GM23338 (cell line): ENCODE measurements around the gene RGS19. TPM values are rescaled to one million over a fixed set of nuclear protein-coding genes. Genes with fewer than 3 reads are reported as not detected.

Source experiments
- ATAC-seq: fragments of 200-7000 bp; cut with Tn5 transposase; 3 replicates; pipeline ENCODE4 v1.9.1; 2020
- DNase-seq: peaks from one replicate; pipeline ENCODE4 v3.0.0-alpha.2; 2015; ENCODE audit warnings: low spot score
- H2AFZ ChIP-seq: fragments of 200-600 bp; sonication (generic); 2 replicates; pipeline ENCODE4 v1.8.0; 2016; ENCODE audit warnings: antibody characterized with exemption, mild to moderate bottlenecking, moderate library complexity
- H3F3A ChIP-seq: fragments of 200-600 bp; sonication (generic); replicated peaks from 2 replicates; pipeline ENCODE4 v1.8.0; 2017; ENCODE audit warnings: antibody characterized with exemption, mixed run types, low read depth
- H3K27ac ChIP-seq: fragments of 200-600 bp; sonication (generic); 2 replicates; pipeline ENCODE4 v1.6.1; 2016; ENCODE audit warnings: low read depth
- H3K27me3 ChIP-seq: fragments of 200-600 bp; sonication (generic); 2 replicates; pipeline ENCODE4 v1.8.0; 2016; ENCODE audit warnings: mild to moderate bottlenecking, mixed run types, moderate library complexity; ENCODE audit not compliant: insufficient read depth
- H3K36me3 ChIP-seq: fragments of 200-600 bp; sonication (generic); 2 replicates; pipeline ENCODE4 v1.8.0; 2016; ENCODE audit warnings: mild to moderate bottlenecking; ENCODE audit not compliant: insufficient read depth
- H3K4me1 ChIP-seq: fragments of 200-600 bp; sonication (generic); 2 replicates; pipeline ENCODE4 v1.8.0; 2016; ENCODE audit warnings: mild to moderate bottlenecking, moderate library complexity; ENCODE audit not compliant: insufficient read depth
- H3K4me2 ChIP-seq: fragments of 200-600 bp; sonication (generic); 2 replicates; pipeline ENCODE4 v1.7.1; 2017; ENCODE audit warnings: mixed run types
- H3K4me3 ChIP-seq: fragments of 200-600 bp; sonication (generic); 2 replicates; pipeline ENCODE4 v1.6.1; 2016; ENCODE audit warnings: mixed run types
- H3K79me2 ChIP-seq: fragments of 200-600 bp; sonication (generic); replicated peaks from 2 replicates; pipeline ENCODE4 v1.8.0; 2017; ENCODE audit warnings: mild to moderate bottlenecking; ENCODE audit not compliant: insufficient read depth
- H3K9me2 ChIP-seq: fragments of 200-600 bp; sonication (generic); 2 replicates; pipeline ENCODE4 v1.8.0; 2017; ENCODE audit not compliant: insufficient read depth
- H4K20me1 ChIP-seq: fragments of 200-600 bp; sonication (generic); replicated peaks from 2 replicates; pipeline ENCODE4 v1.8.0; 2017; ENCODE audit warnings: mild to moderate bottlenecking; ENCODE audit not compliant: insufficient read depth
- H3K27ac Mint-ChIP-seq: 2 replicates; pipeline ENCODE4 v1.8.0; 2020; ENCODE audit warnings: inconsistent platforms, mild to moderate bottlenecking, moderate library complexity, mixed read lengths
- H3K27me3 Mint-ChIP-seq: 3 replicates; pipeline ENCODE4 v1.8.0; 2022; ENCODE audit warnings: low read depth, mild to moderate bottlenecking, moderate library complexity, mixed read lengths, inconsistent platforms; ENCODE audit not compliant: insufficient read depth, poor library complexity
- H3K36me3 Mint-ChIP-seq: 3 replicates; pipeline ENCODE4 v1.8.0; 2021; ENCODE audit warnings: low read depth, mild to moderate bottlenecking, inconsistent platforms, moderate library complexity, mixed read lengths
- H3K4me1 Mint-ChIP-seq: 3 replicates; pipeline ENCODE4 v1.8.0; 2020; ENCODE audit warnings: mild to moderate bottlenecking, inconsistent platforms, mixed read lengths
- H3K4me3 Mint-ChIP-seq: 3 replicates; pipeline ENCODE4 v1.8.0; 2021; ENCODE audit warnings: moderate library complexity, mild to moderate bottlenecking, inconsistent platforms, mixed read lengths
- H3K9me3 Mint-ChIP-seq: 3 replicates; pipeline ENCODE4 v1.8.0; 2020; ENCODE audit warnings: moderate library complexity, mild to moderate bottlenecking, inconsistent platforms, mixed read lengths
- CREB1 ChIP-seq: fragments of 250-450 bp; sonication (Bioruptor Pico); IDR thresholded peaks from 2 replicates; pipeline ENCODE4 v1.5.0; 2020; ENCODE audit warnings: low read depth, mild to moderate bottlenecking, moderate library complexity
- EZH2 ChIP-seq: fragments of 200-600 bp; sonication (generic); IDR thresholded peaks from one replicate; pipeline ENCODE4 v1.8.0; 2017; ENCODE audit warnings: antibody characterized with exemption, mild to moderate bottlenecking, low read depth; ENCODE audit not compliant: unreplicated experiment
- JUNB ChIP-seq: IDR thresholded peaks from one replicate; pipeline ENCODE4 v1.6.1; 2016; ENCODE audit warnings: antibody characterized with exemption; ENCODE audit not compliant: unreplicated experiment
- POLR2AphosphoS5 ChIP-seq: IDR thresholded peaks from 2 replicates; pipeline ENCODE4 v1.6.1; 2016; ENCODE audit warnings: antibody characterized with exemption, low read depth
- STAT1 ChIP-seq: IDR thresholded peaks from one replicate; pipeline ENCODE4 v1.6.1; 2016; ENCODE audit warnings: antibody characterized with exemption; ENCODE audit not compliant: unreplicated experiment
- ZNF114 ChIP-seq: fragments of 250-450 bp; sonication (Bioruptor Pico); IDR thresholded peaks from 2 replicates; pipeline ENCODE4 v1.5.0; 2020; ENCODE audit warnings: mild to moderate bottlenecking, moderate library complexity
- ZNF331 ChIP-seq: fragments of 250-450 bp; sonication (Bioruptor Pico); IDR thresholded peaks from 2 replicates; pipeline ENCODE4 v1.5.0; 2020; ENCODE audit warnings: low read depth, mild to moderate bottlenecking, moderate library complexity
- polyA plus RNA-seq: library from polyadenylated mRNA; unstranded; fragments of >200 nt; fragmentation: Nextera tagmentation; extraction: Ambion mirVana; gene quantifications from 2 replicates; pipeline ENCODE4 v1.2.1, GENCODE V29; 2016
- total RNA-seq: library from RNA; depleted of rRNA; stranded (reverse); fragments of >200 nt; shearing (Covaris generic); gene quantifications from 2 replicates; pipeline ENCODE4 v1.2.3, GENCODE V29; 2014
- TF ChIP-seq, protein P1 (sequence below), 2 experiments: fragments of 200-600 bp in 1 of 2; sonication (generic) in 1 of 2; conservative IDR thresholded peaks; 2 replicates each; pipeline versions ENCODE4 v1.5.1 to v1.6.1; 2016 to 2017; ENCODE audit warnings: antibody characterized with exemption in 2 of 2, low read depth in 2 of 2, mild to moderate bottlenecking in 2 of 2, moderate library complexity in 1 of 2
- TF ChIP-seq, protein P2 (sequence below): IDR thresholded peaks from 2 replicates; pipeline ENCODE4 v1.6.1; 2016; ENCODE audit warnings: antibody characterized with exemption
- TF ChIP-seq, protein P3 (sequence below): IDR thresholded peaks from one replicate; pipeline ENCODE4 v1.6.1; 2018; ENCODE audit warnings: antibody characterized with exemption; ENCODE audit not compliant: unreplicated experiment

Gene RGS19
- total and polyA plus RNA-seq, 2 experiments from 2014 or later = 13.1 to 19.7 TPM

DNA sequence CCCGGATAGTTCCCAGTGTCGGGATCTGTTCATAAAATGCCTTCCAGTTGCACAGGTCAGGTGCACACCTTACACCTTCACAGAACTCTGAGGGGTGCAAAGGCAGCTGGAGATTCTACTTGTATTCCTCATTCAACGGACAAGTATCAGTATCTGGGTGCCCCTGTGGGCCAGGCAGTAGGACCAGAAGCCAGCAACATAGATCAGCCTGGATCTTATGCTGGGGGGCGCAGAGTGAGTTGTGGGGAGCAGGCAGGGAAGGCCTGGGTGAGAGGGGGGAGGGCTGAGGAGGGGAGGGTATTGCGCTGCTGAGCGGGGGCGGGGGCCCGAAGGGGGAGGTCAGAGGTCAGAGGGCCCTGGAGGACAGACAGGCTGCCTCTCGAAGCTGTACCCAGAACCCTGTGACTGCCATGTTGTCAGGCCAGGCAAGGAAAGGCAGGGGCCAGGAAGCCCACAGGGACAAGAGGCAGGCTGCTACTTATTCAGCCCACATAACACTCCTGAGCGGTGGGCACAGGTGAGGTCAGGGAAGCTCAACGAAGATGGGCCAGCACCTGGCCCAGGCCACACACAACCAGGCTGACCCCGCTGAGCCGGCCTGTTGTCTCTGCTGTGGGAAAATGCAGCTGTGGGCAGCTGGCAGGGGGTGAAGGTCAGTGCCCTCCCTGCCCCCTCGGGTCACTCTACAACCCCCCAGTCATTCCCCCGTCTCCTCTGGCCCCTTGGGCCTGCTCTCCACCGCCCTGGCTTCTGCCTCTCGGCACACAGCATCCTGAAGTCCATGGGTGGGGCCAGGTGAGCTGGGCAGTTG lies 1.7 kb upstream of the RGS19 start:
- H4K20me1 ChIP-seq = no peaks in the 10 kb centered on the region
- peak overlapping the region; percentile 69 for H3K4me3 ChIP-seq
- H3K36me3 Mint-ChIP-seq = no peaks in the 10 kb centered on the region; the same call in 2 of the 3 replicates
- H3K27me3 Mint-ChIP-seq = peaks cover 50% of the 10 kb centered on the region
- no peak overlapping the region for H3K27ac ChIP-seq
- peak overlapping the region; percentile 88 for H3K4me2 ChIP-seq
- H3K9me2 ChIP-seq = no peaks in the 10 kb centered on the region
- peak overlapping the region; percentile 77 for H3K4me3 Mint-ChIP-seq
- H3K36me3 ChIP-seq = no peaks in the 10 kb centered on the region
- peaks cover 27% of the 10 kb centered on the region; the same call in 1 of the 2 replicates for H3K4me1 ChIP-seq
- no peaks in the 10 kb centered on the region for H3K79me2 ChIP-seq
- no peak for DNase-seq
- no peak overlapping the region for H2AFZ ChIP-seq
- H3F3A ChIP-seq = 0 out of 2 replicates have a peak, but pooled peaks cover 7% of the 10 kb centered on the region
- no peak overlapping the region for H3K27ac Mint-ChIP-seq
- peaks cover 50% of the 10 kb centered on the region for H3K27me3 ChIP-seq
- no peak for ATAC-seq
- peaks cover 33% of the 10 kb centered on the region for H3K4me1 Mint-ChIP-seq
- H3K9me3 Mint-ChIP-seq = 0 out of 3 replicates have a peak, but pooled peaks cover 3% of the 10 kb centered on the region
- TF ChIP-seq STAT1 (no peak), JUNB (no peak), POLR2AphosphoS5 (no peak), ZNF331 (CRISPR knock-in tag) (no peak), CREB1 (CRISPR knock-in tag) (no peak), ZNF114 (CRISPR knock-in tag) (no peak), EZH2 (no peak)
- TF ChIP-seq, protein P1, sequence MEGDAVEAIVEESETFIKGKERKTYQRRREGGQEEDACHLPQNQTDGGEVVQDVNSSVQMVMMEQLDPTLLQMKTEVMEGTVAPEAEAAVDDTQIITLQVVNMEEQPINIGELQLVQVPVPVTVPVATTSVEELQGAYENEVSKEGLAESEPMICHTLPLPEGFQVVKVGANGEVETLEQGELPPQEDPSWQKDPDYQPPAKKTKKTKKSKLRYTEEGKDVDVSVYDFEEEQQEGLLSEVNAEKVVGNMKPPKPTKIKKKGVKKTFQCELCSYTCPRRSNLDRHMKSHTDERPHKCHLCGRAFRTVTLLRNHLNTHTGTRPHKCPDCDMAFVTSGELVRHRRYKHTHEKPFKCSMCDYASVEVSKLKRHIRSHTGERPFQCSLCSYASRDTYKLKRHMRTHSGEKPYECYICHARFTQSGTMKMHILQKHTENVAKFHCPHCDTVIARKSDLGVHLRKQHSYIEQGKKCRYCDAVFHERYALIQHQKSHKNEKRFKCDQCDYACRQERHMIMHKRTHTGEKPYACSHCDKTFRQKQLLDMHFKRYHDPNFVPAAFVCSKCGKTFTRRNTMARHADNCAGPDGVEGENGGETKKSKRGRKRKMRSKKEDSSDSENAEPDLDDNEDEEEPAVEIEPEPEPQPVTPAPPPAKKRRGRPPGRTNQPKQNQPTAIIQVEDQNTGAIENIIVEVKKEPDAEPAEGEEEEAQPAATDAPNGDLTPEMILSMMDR (conservative IDR thresholded peaks at IDR 0.05; ENCODE audit: low read depth in 2 of 2) = no peak
- TF ChIP-seq, protein P2, sequence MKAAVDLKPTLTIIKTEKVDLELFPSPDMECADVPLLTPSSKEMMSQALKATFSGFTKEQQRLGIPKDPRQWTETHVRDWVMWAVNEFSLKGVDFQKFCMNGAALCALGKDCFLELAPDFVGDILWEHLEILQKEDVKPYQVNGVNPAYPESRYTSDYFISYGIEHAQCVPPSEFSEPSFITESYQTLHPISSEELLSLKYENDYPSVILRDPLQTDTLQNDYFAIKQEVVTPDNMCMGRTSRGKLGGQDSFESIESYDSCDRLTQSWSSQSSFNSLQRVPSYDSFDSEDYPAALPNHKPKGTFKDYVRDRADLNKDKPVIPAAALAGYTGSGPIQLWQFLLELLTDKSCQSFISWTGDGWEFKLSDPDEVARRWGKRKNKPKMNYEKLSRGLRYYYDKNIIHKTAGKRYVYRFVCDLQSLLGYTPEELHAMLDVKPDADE = no peak
- TF ChIP-seq, protein P3, sequence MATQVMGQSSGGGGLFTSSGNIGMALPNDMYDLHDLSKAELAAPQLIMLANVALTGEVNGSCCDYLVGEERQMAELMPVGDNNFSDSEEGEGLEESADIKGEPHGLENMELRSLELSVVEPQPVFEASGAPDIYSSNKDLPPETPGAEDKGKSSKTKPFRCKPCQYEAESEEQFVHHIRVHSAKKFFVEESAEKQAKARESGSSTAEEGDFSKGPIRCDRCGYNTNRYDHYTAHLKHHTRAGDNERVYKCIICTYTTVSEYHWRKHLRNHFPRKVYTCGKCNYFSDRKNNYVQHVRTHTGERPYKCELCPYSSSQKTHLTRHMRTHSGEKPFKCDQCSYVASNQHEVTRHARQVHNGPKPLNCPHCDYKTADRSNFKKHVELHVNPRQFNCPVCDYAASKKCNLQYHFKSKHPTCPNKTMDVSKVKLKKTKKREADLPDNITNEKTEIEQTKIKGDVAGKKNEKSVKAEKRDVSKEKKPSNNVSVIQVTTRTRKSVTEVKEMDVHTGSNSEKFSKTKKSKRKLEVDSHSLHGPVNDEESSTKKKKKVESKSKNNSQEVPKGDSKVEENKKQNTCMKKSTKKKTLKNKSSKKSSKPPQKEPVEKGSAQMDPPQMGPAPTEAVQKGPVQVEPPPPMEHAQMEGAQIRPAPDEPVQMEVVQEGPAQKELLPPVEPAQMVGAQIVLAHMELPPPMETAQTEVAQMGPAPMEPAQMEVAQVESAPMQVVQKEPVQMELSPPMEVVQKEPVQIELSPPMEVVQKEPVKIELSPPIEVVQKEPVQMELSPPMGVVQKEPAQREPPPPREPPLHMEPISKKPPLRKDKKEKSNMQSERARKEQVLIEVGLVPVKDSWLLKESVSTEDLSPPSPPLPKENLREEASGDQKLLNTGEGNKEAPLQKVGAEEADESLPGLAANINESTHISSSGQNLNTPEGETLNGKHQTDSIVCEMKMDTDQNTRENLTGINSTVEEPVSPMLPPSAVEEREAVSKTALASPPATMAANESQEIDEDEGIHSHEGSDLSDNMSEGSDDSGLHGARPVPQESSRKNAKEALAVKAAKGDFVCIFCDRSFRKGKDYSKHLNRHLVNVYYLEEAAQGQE = no peak
